SJSA1 (cell line): ENCODE results near the gene MYH9. TPM values are rescaled to one million over a fixed set of nuclear protein-coding genes. Genes with fewer than 3 reads are reported as not detected.

Source experiments
- DNase-seq, 2 experiments: peaks; one replicate each; pipeline ENCODE4 v3.0.0-alpha.2; 2015 to 2020; ENCODE audit warnings: low spot score in 2 of 2, low read depth in 1 of 2
- H3K27ac ChIP-seq: fragments of 250-450 bp; sonication (Bioruptor Pico); 2 replicates; pipeline ENCODE4 v1.5.1; 2020; ENCODE audit warnings: mild to moderate bottlenecking, moderate library complexity
- H3K27me3 ChIP-seq: fragments of 250-450 bp; sonication (Bioruptor Pico); replicated peaks from 2 replicates; pipeline ENCODE4 v1.5.1; 2020; ENCODE audit warnings: mild to moderate bottlenecking, moderate library complexity
- H3K36me3 ChIP-seq: fragments of 250-450 bp; sonication (Bioruptor Pico); 2 replicates; pipeline ENCODE4 v1.5.1; 2020; ENCODE audit warnings: mild to moderate bottlenecking
- H3K4me1 ChIP-seq: fragments of 250-450 bp; sonication (Bioruptor Pico); replicated peaks from 2 replicates; pipeline ENCODE4 v1.6.1; 2021; ENCODE audit warnings: mild to moderate bottlenecking
- H3K4me3 ChIP-seq: fragments of 250-450 bp; sonication (Bioruptor Pico); 2 replicates; pipeline ENCODE4 v1.5.1; 2020; ENCODE audit warnings: mild to moderate bottlenecking
- H3K9me3 ChIP-seq: fragments of 250-450 bp; sonication (Bioruptor Pico); replicated peaks from 2 replicates; pipeline ENCODE4 v1.5.1; 2020; ENCODE audit warnings: mild to moderate bottlenecking
- total RNA-seq: library from RNA; depleted of rRNA; stranded (reverse); fragments of >200 nt; shearing (Covaris generic); gene quantifications from 2 replicates; pipeline ENCODE4 v1.2.3, GENCODE V29; 2014

The MYH9 gene
- total RNA-seq, 1 experiment from 2014 or later, result 668 TPM

GRCh38 chr22:36350751-36351594, 36.8 kb downstream of the MYH9 start:
- peaks cover 68% of the 10 kb centered on the region for H3K36me3 ChIP-seq
- no peaks in the 10 kb centered on the region for H3K27me3 ChIP-seq
- peak; percentile 98 to 99 for DNase-seq
- peak overlapping the region; percentile 69 for H3K27ac ChIP-seq
- no peaks in the 10 kb centered on the region for H3K9me3 ChIP-seq
- H3K4me1 ChIP-seq, result peaks cover 72% of the 10 kb centered on the region
- no peak overlapping the region for H3K4me3 ChIP-seq

DNA sequence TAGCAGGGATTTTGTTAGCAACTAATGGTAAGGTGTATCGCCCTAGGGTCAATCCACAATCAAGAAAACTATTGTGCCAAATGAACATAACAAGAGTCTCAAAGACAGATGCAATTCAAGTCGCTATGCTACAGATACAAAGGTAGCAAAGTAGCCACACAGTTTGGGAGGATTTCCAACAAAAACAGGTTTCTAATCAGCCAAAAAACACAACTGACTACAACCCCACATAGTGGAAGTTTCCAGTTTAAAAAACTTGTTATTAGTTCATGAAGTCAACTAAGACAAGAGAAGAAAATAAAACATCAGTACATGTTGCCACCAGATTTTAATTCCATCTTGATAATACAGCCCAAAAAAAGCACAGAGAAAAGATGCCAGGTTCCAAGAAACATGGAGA, 38.0 kb downstream of the MYH9 start:
- Histone ChIP-seq H3K4me1 (peaks cover 65% of the 10 kb centered on the region), H3K27me3 (no peaks in the 10 kb centered on the region), H3K27ac (peak overlapping the region; percentile 69), H3K36me3 (peaks cover 73% of the 10 kb centered on the region), H3K9me3 (no peaks in the 10 kb centered on the region), H3K4me3 (no peak overlapping the region)
- DNase-seq, result peak in 1 of 2 experiments; percentile 34

DNA sequence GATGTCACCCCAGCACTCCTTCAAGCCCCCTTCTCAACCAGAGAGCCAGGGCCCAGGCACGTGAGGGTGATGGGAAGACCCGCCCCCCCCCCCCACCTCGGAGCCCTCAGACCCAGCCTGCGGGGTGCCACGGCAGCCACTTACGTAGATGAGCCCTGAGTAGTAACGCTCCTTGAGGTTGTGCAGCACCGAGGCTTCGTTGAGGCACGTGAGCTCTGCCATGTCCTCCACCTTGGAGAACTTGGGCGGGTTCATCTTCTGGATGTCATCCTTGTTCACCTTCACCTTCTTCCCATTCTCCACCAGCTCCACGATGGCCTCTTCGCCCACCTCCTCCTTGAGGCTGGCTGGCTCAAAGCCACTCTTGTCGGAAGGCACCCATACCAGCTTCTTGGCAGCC, 39.0 kb downstream of the MYH9 start:
- no peak for DNase-seq
- Histone ChIP-seq H3K27ac (no peak overlapping the region), H3K27me3 (no peaks in the 10 kb centered on the region), H3K9me3 (no peaks in the 10 kb centered on the region), H3K4me1 (peaks cover 65% of the 10 kb centered on the region), H3K4me3 (no peak overlapping the region), H3K36me3 (peaks cover 73% of the 10 kb centered on the region)

DNA sequence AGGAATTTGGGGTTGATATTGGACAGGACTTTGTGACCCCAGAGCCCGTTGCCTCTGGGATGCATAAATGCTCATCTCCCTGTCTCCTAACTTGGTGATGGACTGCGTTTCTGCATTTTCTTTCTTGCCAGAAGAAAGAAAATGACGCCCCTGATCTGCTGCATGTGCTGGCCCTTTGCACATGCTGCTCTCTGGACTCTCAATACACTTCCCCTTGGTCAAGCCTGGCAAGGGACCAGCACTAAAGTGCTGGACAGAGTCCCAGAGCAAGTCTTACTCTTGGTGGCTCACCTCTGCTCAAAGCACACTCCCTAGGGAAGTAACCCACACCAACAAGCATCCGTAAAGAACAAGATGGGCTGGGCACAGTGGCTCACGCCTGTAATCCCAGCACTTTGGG, 40.7 kb downstream of the MYH9 start:
- H3K36me3 ChIP-seq, result peaks cover 83% of the 10 kb centered on the region
- peaks cover 65% of the 10 kb centered on the region for H3K4me1 ChIP-seq

GRCh38 chr22:36344106-36344827, 43.5 kb downstream of the MYH9 start:
- no peaks in the 10 kb centered on the region for H3K27me3 ChIP-seq
- DNase-seq, result no peak
- peaks cover 97% of the 10 kb centered on the region for H3K36me3 ChIP-seq
- no peak overlapping the region for H3K4me3 ChIP-seq
- H3K9me3 ChIP-seq, result no peaks in the 10 kb centered on the region
- peaks cover 65% of the 10 kb centered on the region for H3K4me1 ChIP-seq
- 0 out of 2 replicates have a peak overlapping the region, but pooled peaks have one; percentile 49 for H3K27ac ChIP-seq

More for the DNA sequence above, 40.7 kb downstream of the MYH9 start:
- no peak overlapping the region for H3K4me3 ChIP-seq
- no peaks in the 10 kb centered on the region for H3K9me3 ChIP-seq
- DNase-seq, result no peak
- no peaks in the 10 kb centered on the region for H3K27me3 ChIP-seq
- H3K27ac ChIP-seq, result no peak overlapping the region

DNA sequence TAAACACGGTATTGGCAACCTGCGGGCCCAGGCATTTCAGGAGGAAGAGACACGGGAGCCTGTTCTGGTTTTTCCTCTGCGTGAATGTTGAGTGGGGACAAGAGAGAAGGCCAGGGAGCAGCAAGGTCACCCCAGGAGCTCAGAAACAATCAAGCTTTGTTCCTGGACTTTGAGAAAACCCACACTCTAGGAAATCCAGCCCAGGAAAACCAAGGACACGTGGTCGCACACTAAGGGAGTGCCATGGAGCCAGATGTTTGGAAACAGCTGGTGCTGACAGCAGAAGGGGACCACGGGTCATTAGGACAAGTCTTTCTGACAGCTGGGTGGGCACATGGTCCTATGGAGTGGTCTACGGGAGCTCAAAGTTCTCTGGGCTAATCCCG, 44.1 kb downstream of the MYH9 start:
- H3K36me3 ChIP-seq, result peaks cover 97% of the 10 kb centered on the region
- H3K9me3 ChIP-seq, result no peaks in the 10 kb centered on the region
- H3K4me3 ChIP-seq, result no peak overlapping the region
- 0 out of 2 replicates have a peak overlapping the region, but pooled peaks have one; percentile 49 for H3K27ac ChIP-seq
- no peaks in the 10 kb centered on the region for H3K27me3 ChIP-seq
- no peak for DNase-seq
- peaks cover 66% of the 10 kb centered on the region for H3K4me1 ChIP-seq

GRCh38 chr22:36343070-36343719, 44.6 kb downstream of the MYH9 start:
- H3K27ac ChIP-seq, result peak overlapping the region; percentile 49
- H3K4me1 ChIP-seq, result peaks cover 71% of the 10 kb centered on the region
- H3K4me3 ChIP-seq, result no peak overlapping the region
- H3K9me3 ChIP-seq, result no peaks in the 10 kb centered on the region
- H3K27me3 ChIP-seq, result no peaks in the 10 kb centered on the region
- peak in 1 of 2 experiments; percentile 74 for DNase-seq
- peaks cover 97% of the 10 kb centered on the region for H3K36me3 ChIP-seq

DNA sequence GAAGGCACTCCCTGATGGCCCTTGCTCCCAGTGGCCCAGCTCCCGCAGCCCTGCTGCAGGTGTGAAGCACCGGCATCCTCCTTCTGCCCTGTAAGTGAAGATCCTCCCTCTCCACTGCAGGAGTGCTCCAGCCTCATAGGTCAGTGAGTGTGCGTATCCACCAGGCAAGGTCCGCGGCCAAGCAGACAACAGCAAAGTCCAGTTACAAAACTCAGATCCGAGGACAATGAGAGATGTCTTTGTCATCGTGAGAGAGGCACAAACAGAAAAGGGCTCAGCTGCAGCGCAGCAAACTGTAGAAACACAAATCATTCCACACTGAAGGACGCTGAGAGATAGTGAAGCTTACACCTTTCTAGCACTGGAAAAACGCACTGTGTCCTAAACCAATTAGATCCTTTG, 46.1 kb downstream of the MYH9 start:
- Histone ChIP-seq H3K27me3 (no peaks in the 10 kb centered on the region), H3K4me1 (peaks cover 84% of the 10 kb centered on the region), H3K9me3 (no peaks in the 10 kb centered on the region), H3K4me3 (no peak overlapping the region), H3K36me3 (peaks cover 100% of the 10 kb centered on the region), H3K27ac (peak overlapping the region; percentile 49; the same call in 1 of the 2 replicates)
- DNase-seq, result no peak

GRCh38 chr22:36340621-36341020, 47.1 kb downstream of the MYH9 start:
- peaks cover 94% of the 10 kb centered on the region for H3K4me1 ChIP-seq
- no peak overlapping the region for H3K4me3 ChIP-seq
- H3K36me3 ChIP-seq, result peaks cover 100% of the 10 kb centered on the region
- no peak for DNase-seq
- H3K27ac ChIP-seq, result no peak overlapping the region
- no peaks in the 10 kb centered on the region for H3K9me3 ChIP-seq
- H3K27me3 ChIP-seq, result no peaks in the 10 kb centered on the region

- no peak overlapping the region for H3K4me3 ChIP-seq
- H3K9me3 ChIP-seq, result no peaks in the 10 kb centered on the region
- peak overlapping the region; percentile 17; the same call in 1 of the 2 replicates for H3K27ac ChIP-seq
- DNase-seq, result peak in 1 of 2 experiments; percentile 64
- peaks cover 100% of the 10 kb centered on the region for H3K36me3 ChIP-seq
- peaks cover 98% of the 10 kb centered on the region for H3K4me1 ChIP-seq
- no peaks in the 10 kb centered on the region for H3K27me3 ChIP-seq
These were observed 48.3 kb downstream of the MYH9 start for GRCh38 chr22:36339171-36340065.

DNA sequence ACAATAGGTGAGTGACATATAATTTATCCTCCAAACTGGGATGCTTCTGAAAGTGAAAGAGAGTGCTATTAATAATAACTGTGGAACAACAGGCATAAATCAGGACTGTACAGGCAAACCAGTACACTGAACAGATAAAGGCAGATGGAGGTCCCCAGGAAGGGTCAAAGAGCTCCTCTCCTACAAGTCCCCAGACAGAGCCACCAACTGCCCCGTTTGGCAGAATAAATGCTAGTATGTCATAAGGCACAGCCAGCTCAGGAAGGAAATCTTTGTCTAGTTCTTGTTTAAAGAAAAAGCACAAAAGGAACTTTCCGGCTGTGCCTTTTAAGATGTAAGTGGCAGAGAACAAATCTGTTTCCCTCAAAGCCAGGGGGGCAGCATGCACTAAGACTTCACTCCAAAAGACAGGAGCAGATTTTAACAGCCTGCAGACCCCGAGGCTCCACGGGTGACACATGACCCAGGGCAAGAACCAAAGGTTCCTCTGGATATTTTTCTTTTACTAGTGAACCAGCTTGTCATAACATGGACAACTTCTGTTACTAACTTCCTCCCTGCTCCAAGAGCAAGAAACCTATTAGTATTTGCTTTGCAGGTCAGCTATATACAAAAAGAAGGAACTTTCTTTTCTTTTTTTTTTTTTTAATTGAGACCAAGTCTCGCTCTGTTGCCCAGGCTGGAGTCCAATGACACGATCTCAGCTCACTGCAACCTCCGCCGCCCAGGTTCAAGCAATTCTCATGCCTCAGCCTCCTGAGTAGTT, 50.2 kb downstream of the MYH9 start:
- Histone ChIP-seq H3K27ac (no peak overlapping the region), H3K27me3 (no peaks in the 10 kb centered on the region), H3K4me1 (peaks cover 98% of the 10 kb centered on the region), H3K36me3 (peaks cover 95% of the 10 kb centered on the region), H3K4me3 (no peak overlapping the region), H3K9me3 (no peaks in the 10 kb centered on the region)
- no peak for DNase-seq
